ENCODE measurements around the gene ALCAM. TPM values are rescaled to one million over a fixed set of nuclear protein-coding genes. Genes with fewer than 3 reads are reported as not detected.

Gene ALCAM
- polyA plus RNA-seq, 3 donors: 7.1 to 8.0 (median 7.9) TPM

DNA sequence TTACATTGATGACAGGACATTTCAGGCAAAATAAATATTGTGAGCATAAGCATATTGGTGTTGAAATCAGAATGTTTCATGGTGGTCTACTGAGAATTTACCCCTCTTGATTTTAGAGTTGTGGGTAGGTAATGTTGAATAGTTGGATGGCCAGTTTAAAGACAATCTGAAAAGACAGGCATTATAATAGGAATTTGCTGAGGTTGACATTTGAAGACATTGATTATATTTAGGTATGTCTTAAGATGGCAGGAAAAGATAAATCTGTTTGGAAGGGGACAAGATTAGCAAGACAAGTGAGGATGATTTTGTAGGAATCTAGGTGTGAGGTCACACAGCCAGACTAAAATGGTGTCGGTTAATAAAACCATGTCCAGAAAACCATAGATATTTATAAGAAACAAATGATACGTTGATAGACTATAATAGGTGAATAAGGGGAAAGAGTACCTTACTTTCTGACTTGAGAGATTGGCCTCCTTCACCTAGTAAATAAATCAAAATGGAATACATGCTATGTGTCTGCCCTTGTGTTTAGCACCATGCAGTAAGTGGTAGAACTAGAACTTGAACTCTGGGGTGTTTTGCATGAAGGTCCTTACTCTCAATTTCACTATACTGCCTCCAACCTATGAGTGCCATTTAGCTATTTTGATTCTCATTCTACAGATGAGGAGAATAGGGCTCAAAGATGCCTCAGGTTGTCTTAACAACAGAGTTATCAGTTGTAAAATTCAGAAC lies 57.9 kb downstream of the ALCAM start:
- H3K9ac ChIP-seq (ENCODE audit: insufficient read depth, low read length, poor library complexity, severe bottlenecking): no peak overlapping the region
- intact Hi-C loops (cut with micrococcal nuclease): no loop called here
- H3K4me1 Mint-ChIP-seq: no peaks in the 10 kb centered on the region
- H3K36me3 Mint-ChIP-seq: no peaks in the 10 kb centered on the region
- H4K20me1 ChIP-seq (ENCODE audit: insufficient read depth, low read length): no peaks in the 10 kb centered on the region
- no peak overlapping the region for H3K27ac Mint-ChIP-seq
- H3K36me3 ChIP-seq (replicated peaks in 1 of 2; ENCODE audit: control insufficient read depth in 1 of 2, insufficient read depth in 2 of 2, low read length in 2 of 2): no peaks in the 10 kb centered on the region
- H3K4me3 ChIP-seq (replicated peaks in 1 of 3; ENCODE audit: low read depth in 2 of 3, low read length in 3 of 3): no peak overlapping the region
- no CpG with 5 or more reads among the region's 2 CpGs for WGBS (ENCODE audit: insufficient coverage)
- H3K27ac ChIP-seq (ENCODE audit: low read depth in 1 of 2, low read length in 2 of 2): no peak overlapping the region
- TF ChIP-seq, protein P1, sequence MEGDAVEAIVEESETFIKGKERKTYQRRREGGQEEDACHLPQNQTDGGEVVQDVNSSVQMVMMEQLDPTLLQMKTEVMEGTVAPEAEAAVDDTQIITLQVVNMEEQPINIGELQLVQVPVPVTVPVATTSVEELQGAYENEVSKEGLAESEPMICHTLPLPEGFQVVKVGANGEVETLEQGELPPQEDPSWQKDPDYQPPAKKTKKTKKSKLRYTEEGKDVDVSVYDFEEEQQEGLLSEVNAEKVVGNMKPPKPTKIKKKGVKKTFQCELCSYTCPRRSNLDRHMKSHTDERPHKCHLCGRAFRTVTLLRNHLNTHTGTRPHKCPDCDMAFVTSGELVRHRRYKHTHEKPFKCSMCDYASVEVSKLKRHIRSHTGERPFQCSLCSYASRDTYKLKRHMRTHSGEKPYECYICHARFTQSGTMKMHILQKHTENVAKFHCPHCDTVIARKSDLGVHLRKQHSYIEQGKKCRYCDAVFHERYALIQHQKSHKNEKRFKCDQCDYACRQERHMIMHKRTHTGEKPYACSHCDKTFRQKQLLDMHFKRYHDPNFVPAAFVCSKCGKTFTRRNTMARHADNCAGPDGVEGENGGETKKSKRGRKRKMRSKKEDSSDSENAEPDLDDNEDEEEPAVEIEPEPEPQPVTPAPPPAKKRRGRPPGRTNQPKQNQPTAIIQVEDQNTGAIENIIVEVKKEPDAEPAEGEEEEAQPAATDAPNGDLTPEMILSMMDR (IDR thresholded peaks at IDR 0.05): no peak
- no peaks in the 10 kb centered on the region for H3K9me3 Mint-ChIP-seq
- H3K79me2 ChIP-seq (ENCODE audit: insufficient read depth, low read length): no peaks in the 10 kb centered on the region
- H3K4me3 Mint-ChIP-seq: no peak overlapping the region
- no peaks in the 10 kb centered on the region for H3K4me1 ChIP-seq (ENCODE audit: control insufficient read depth in 1 of 2, insufficient read depth in 2 of 2, low read length in 2 of 2)
- no peaks in the 10 kb centered on the region for H3K9me3 ChIP-seq (replicated peaks in 1 of 2; ENCODE audit: control insufficient read depth in 1 of 2, insufficient read depth in 1 of 2, low read length in 2 of 2)
- no peaks in the 10 kb centered on the region for H3K27me3 ChIP-seq (ENCODE audit: control insufficient read depth in 2 of 2, insufficient read depth in 2 of 2, low read length in 2 of 2)
- no peaks in the 10 kb centered on the region for H3K27me3 Mint-ChIP-seq (ENCODE audit: low read depth in 3 of 3)
- DNase-seq: no peak
- H3K4me2 ChIP-seq (replicated peaks; ENCODE audit: extremely low read depth, low read length, poor library complexity, severe bottlenecking): no peak overlapping the region
- no peak overlapping the region for H2AFZ ChIP-seq (ENCODE audit: insufficient read depth, low read depth, low read length, poor library complexity, severe bottlenecking)

DNA sequence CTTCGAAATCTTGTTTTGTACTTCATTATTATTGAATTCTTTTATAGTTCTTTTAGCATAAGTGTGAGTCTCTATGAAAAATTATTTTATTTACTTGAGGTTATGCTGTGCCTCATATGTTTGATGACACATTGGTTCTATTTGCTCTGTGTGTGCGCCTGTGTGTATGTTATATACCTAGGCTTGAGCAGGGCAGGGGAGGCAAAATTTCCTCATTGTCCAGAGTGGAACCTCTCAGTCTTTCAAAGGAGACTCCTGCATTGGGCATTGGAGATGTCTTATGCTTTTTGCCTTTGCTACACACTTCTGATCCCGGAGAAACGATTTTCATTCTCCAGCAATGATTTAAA lies 58.4 kb downstream of the ALCAM start:
- H3K4me1 ChIP-seq (ENCODE audit: control insufficient read depth in 1 of 2, insufficient read depth in 2 of 2, low read length in 2 of 2): peaks cover 0 to under 1% of the 10 kb centered on the region in 2 donors
- peaks cover under 1% of the 10 kb centered on the region for H3K4me1 Mint-ChIP-seq
- TF ChIP-seq, protein P1 (IDR thresholded peaks at IDR 0.05): no peak
- no peaks in the 10 kb centered on the region for H3K9me3 ChIP-seq (replicated peaks in 1 of 2; ENCODE audit: control insufficient read depth in 1 of 2, insufficient read depth in 1 of 2, low read length in 2 of 2)
- no peaks in the 10 kb centered on the region for H3K27me3 ChIP-seq (ENCODE audit: control insufficient read depth in 2 of 2, insufficient read depth in 2 of 2, low read length in 2 of 2)
- no peaks in the 10 kb centered on the region for H3K79me2 ChIP-seq (ENCODE audit: insufficient read depth, low read length)
- H3K4me3 Mint-ChIP-seq: no peak overlapping the region
- H3K4me3 ChIP-seq (replicated peaks in 1 of 3; ENCODE audit: low read depth in 2 of 3, low read length in 3 of 3): no peak overlapping the region
- intact Hi-C loops (cut with micrococcal nuclease): no loop called here
- DNase-seq: no peak
- H2AFZ ChIP-seq (ENCODE audit: insufficient read depth, low read depth, low read length, poor library complexity, severe bottlenecking): no peak overlapping the region
- no peaks in the 10 kb centered on the region for H3K9me3 Mint-ChIP-seq
- H3K9ac ChIP-seq (ENCODE audit: insufficient read depth, low read length, poor library complexity, severe bottlenecking): no peak overlapping the region
- WGBS (ENCODE audit: insufficient coverage): 100% methylated on average over 1 of the region's 4 CpGs
- no peak overlapping the region for H3K4me2 ChIP-seq (replicated peaks; ENCODE audit: extremely low read depth, low read length, poor library complexity, severe bottlenecking)
- no peak overlapping the region for H3K27ac Mint-ChIP-seq
- no peaks in the 10 kb centered on the region for H3K27me3 Mint-ChIP-seq (ENCODE audit: low read depth in 3 of 3)
- H3K36me3 ChIP-seq (replicated peaks in 1 of 2; ENCODE audit: control insufficient read depth in 1 of 2, insufficient read depth in 2 of 2, low read length in 2 of 2): no peaks in the 10 kb centered on the region
- H4K20me1 ChIP-seq (ENCODE audit: insufficient read depth, low read length): no peaks in the 10 kb centered on the region
- H3K27ac ChIP-seq (ENCODE audit: low read depth in 1 of 2, low read length in 2 of 2): no peak overlapping the region
- no peaks in the 10 kb centered on the region for H3K36me3 Mint-ChIP-seq

Data from CD14-positive monocyte (primary cell).